Measurements from ENCODE around the gene SLC38A10. TPM values are rescaled to one million over a fixed set of nuclear protein-coding genes. Genes with fewer than 3 reads are reported as not detected.
A peak's percentile ranks its signal among the peaks of the same experiment; 100 is the strongest.

SLC38A10 gene
- total RNA-seq, 1 donor from 2014 or later: 13.9 TPM

GRCh38 chr17:81332118-81332834 is 37.2 kb upstream of the SLC38A10 start:
- DNase-seq (ENCODE audit: low spot score in 2 of 2) (no peak), FAIRE-seq (no peak)

- DNase-seq (ENCODE audit: low spot score in 2 of 2) (no peak), FAIRE-seq (no peak)
Measured at GRCh38 chr17:81331527-81332043, 36.5 kb upstream of the SLC38A10 start.

DNA sequence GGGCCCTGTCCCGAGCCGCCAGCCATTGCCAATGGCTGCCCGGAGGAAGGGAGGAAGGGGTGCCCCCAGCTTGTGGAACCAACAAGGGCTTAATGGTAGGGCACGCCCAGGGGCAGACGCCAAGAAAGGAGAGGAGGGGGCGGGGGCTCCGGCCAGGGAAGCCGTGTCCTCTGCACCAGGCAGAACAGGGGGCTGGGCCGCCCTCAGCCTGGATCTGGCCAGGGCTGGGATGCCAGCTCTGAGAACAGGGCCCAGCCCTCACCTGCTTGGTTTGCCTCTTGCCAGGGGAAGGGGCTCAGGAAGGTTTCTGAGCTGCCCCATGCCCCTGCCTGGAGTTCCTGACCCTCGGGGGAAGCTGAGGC is 35.8 kb upstream of the SLC38A10 start:
- DNase-seq (ENCODE audit: low spot score in 2 of 2) (no peak), FAIRE-seq (no peak)

DNA sequence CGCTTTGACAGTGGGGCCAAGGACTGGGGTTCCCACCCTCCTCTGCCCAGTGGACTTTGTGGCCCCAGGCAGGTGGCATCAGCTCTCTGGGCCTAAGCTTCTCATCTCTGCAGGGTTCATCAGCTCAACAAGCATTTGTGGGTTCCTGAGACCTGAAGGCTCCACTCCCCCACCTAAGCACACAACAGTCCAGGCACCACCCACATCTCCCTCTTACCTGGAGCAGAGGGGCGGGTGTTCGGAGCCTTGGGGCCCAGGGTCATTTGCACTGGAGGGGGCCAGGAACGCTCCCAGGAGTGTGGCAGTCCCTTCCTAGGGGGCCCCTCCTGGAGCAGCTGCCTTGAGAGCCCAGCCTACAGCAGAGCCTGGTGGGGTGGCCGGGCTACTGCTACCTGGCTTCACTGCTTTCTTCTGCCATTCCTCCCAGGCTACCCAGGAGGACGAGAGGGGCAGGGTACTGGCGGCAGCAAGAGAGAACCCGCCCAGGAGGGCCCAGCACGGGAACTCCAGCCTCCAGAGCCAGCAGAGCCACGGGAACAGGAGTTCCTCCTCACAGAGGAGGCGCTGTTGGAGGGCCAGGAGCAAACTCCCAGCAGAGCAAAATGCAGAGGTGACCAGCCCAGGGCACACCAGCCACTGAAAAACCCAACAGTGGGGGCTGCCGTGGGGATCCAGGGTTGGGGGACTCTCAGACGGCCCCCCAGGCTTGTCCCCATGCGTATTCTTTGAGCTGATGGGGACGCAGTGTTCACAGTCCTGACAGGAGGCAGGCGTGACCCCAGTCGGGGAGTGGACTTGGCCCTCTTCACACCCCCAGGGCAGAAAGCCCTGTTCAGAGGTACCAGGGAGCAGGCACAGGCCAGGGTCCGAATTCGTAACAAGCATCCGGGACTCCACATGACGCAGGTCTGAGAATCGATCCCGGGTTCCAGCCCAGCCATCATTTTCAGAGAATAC is 35.1 kb upstream of the SLC38A10 start:
- no peak for FAIRE-seq
- DNase-seq (ENCODE audit: low spot score in 2 of 2): no peak

DNA sequence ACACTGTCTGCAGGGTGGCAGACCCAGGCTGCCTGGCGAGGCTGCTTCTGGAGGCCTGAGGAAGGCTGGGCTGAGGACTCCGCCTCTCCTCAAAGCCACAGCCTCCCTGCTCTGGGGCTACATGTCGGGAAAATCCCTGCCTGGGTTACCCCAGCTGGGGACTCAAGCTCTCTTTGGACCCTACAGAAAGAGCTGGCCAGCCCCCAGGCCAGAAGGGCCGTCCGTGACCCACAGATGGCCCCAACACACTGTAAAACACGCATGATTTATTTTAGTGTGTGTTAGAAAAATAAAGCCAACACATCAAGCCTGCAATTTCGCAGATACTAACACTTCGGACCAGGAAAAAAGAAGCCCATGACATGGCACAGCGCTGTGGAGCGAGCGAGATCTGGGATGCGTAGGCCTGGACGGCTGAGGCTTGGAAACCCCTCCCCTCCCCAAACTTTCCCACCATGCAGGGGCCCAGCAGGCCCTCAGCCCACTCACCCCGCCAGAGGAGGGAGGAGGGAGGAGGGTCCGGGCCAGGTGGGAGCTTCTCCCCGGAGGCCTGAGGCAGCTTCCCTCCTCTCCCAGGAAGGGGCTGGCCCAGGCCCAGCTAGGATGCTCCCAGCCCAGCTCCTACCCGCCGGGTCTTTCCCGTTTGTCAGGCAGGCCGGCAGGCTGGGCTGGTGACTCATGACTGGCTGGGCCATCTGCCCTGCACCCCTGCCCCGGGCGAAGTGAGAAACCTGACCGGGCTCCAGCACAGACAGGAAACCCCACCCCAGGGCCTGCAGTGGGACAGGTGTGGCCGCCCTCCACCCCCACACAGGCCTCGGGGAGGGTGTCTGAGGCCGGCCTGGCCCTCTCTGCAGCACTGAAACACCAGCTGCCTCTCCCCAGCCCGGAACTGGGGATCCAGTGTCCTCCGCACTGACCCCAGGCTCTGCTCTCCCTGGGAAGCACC is 34.1 kb upstream of the SLC38A10 start:
- FAIRE-seq (no peak), DNase-seq (ENCODE audit: low spot score in 2 of 2) (peak in 1 of 2 donors; percentile 62)

GRCh38 chr17:81328489-81328888 is 33.4 kb upstream of the SLC38A10 start:
- no peak for DNase-seq (ENCODE audit: low spot score in 2 of 2)
- FAIRE-seq: no peak

GRCh38 chr17:81325714-81326358 is 30.7 kb upstream of the SLC38A10 start:
- FAIRE-seq (no peak), DNase-seq (ENCODE audit: low spot score in 2 of 2) (no peak)

GRCh38 chr17:81324851-81325713 is 30.0 kb upstream of the SLC38A10 start:
- DNase-seq (ENCODE audit: low spot score in 2 of 2): no peak
- FAIRE-seq: no peak

DNA sequence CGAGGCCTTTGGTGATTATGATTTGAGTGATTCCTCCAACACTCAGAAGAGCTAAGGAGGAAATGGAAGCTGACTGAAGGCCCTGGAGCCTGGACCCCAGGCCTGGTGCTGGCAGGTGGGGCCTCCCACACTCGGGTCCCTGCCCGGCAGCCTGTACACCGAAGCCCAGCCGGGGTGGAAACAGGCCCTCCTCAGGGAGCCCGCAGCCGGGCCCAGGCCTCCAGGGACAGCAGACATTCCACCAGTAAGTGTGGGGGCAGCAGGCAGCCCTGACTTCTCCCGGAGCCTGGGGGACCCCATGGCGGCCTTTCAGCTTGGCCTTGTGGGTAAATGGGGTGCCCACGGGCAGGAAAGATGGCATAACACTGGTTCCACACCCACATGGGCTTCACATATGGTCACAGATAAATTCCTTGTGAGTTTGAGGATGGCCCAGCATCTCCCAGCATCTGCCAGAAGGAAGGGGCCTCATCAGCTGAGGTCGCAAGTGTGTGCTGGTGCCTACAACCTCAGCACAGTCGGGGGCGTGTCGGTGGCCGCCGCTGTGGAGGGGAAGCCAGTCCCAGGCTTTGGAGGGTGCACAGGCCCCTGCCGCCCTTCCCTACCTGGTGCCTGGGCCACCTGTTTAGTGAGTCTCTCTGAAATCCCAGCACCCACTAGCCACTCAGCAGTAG is 29.2 kb upstream of the SLC38A10 start:
- DNase-seq (ENCODE audit: low spot score in 2 of 2) (no peak), FAIRE-seq (no peak)

- FAIRE-seq: no peak
- DNase-seq (ENCODE audit: low spot score in 2 of 2): no peak
Measured at GRCh38 chr17:81323411-81323868, 28.3 kb upstream of the SLC38A10 start.

DNA sequence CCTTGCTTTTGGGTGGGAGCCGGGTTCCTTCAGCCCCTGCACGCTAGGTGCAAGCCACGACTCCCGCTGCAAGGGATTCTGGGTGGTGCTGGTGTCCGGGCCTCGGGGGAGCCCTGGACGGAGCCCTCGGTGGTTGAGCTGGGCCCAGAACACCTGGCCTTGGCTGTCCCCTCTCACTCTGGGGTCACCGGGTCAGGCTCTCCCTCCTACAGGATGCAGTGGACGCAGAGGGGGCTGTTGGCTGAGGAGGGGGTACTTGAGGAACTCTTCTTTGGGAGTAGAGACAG is 27.9 kb upstream of the SLC38A10 start:
- DNase-seq (ENCODE audit: low spot score in 2 of 2) (no peak), FAIRE-seq (no peak)

- DNase-seq (ENCODE audit: low spot score in 2 of 2) (peak; percentile 68 to 75), FAIRE-seq (no peak)
Measured at GRCh38 chr17:81322271-81323082, 27.4 kb upstream of the SLC38A10 start.

GRCh38 chr17:81317961-81318605 is 23.0 kb upstream of the SLC38A10 start:
- DNase-seq (ENCODE audit: low spot score in 2 of 2) (no peak), FAIRE-seq (no peak)

- no peak for FAIRE-seq
Measured at GRCh38 chr17:81317530-81317821, 22.4 kb upstream of the SLC38A10 start.

GRCh38 chr17:81315885-81316391 is 20.8 kb upstream of the SLC38A10 start:
- DNase-seq (ENCODE audit: low spot score in 2 of 2) (no peak), FAIRE-seq (no peak)

More at GRCh38 chr17:81317530-81317821, 22.4 kb upstream of the SLC38A10 start:
- no peak for DNase-seq (ENCODE audit: low spot score in 2 of 2)

GRCh38 chr17:81315129-81315884 is 20.2 kb upstream of the SLC38A10 start:
- FAIRE-seq (no peak), DNase-seq (ENCODE audit: low spot score in 2 of 2) (peak; percentile 67 to 71)
